Ovary (tissue), 9 donors: ENCODE measurements around the gene FAM234B. TPM values are rescaled to one million over a fixed set of nuclear protein-coding genes. Genes with fewer than 3 reads are reported as not detected.

Experiments
- DNase-seq, 5 donors: peaks; one replicate each; pipeline ENCODE4 v3.0.0-alpha.2; 2019 to 2020
- H3K27ac ChIP-seq, 2 donors: fragments of 200-600 bp; one replicate each; pipeline versions ENCODE4 v1.5.1 to v1.8.0; 2019 to 2022
- H3K27me3 ChIP-seq: fragments of 200-600 bp; one replicate; pipeline ENCODE4 v1.8.0; 2022
- H3K36me3 ChIP-seq: fragments of 200-600 bp; sonication (generic); one replicate; pipeline ENCODE4 v1.5.1; 2019
- H3K4me1 ChIP-seq: one replicate; pipeline ENCODE4 v1.8.1; 2013; ENCODE audit warnings: mild to moderate bottlenecking, moderate library complexity; ENCODE audit not compliant: insufficient read depth
- H3K4me3 ChIP-seq: fragments of 200-600 bp; sonication (generic); one replicate; pipeline ENCODE4 v1.5.1; 2017
- H3K9me3 ChIP-seq, 2 donors: fragments of 200-600 bp in 1 of 2; sonication (generic) in 1 of 2; one replicate each; pipeline versions ENCODE4 v1.5.1 to v1.8.1; 2013 to 2019; ENCODE audit warnings: mild to moderate bottlenecking in 1 of 2, moderate library complexity in 1 of 2
- EP300 ChIP-seq: sonication (generic); formaldehyde crosslinking; IDR thresholded peaks from one replicate; pipeline ENCODE4 v1.6.1; 2017; ENCODE audit warnings: antibody characterized with exemption
- POLR2A ChIP-seq: fragments of 450-650 bp; IDR thresholded peaks from one replicate; pipeline ENCODE4 v1.6.1; 2017; ENCODE audit warnings: antibody characterized with exemption, mild to moderate bottlenecking, moderate library complexity
- WGBS, 3 donors: extraction: QIAGEN DNeasy Blood & Tissue Kit in 1 of 3; methylation state at CpG; one replicate each; pipeline versions ENCODE4 v1.1.5 to v1.1.7; 2013 to 2017; 5-methylcytosine and 5-hydroxymethylcytosine counted together
- intact Hi-C, 4 donors: fragments of 100-400 bp; cut with DNase I; formaldehyde crosslinking; loops; one replicate each; pipeline versions ENCODE4 v1.11.0 to v1.15.1; 2022 to 2023
- polyA plus RNA-seq, 2 donors: library from polyadenylated mRNA; stranded (reverse); fragments of 200-250 nt in 1 of 2; fragments of 350-450 nt in 1 of 2; fragmentation: Illumina TruSeq in 1 of 2; extraction: RNeasy Lipid Tissue Mini Kit (QIAGEN cat#74804) in 1 of 2; gene quantifications; one replicate each; pipeline ENCODE4 v1.2.3, GENCODE V29; 2013 to 2014
- total RNA-seq, 7 donors: library from RNA; depleted of rRNA in 2 of 7; stranded (reverse); fragments of >200 nt in 2 of 7; fragmentation: NEBNext Ultra II Directional in 3 of 7; extraction: Animal tissue kit (Norgen Biotek cat#: 25700) in 3 of 7; gene quantifications; one replicate each; pipeline versions ENCODE4 v1.1.0 to v1.2.4, GENCODE V29; 2016 to 2023
- TF ChIP-seq, protein P1 (sequence below), 3 donors: fragments of 450-650 bp in 2 of 3; fragments of 200-600 bp in 1 of 3; IDR thresholded peaks; one replicate each; pipeline versions ENCODE4 v1.5.1 to v1.8.0; 2016 to 2022; ENCODE audit warnings: antibody characterized with exemption in 3 of 3, mild to moderate bottlenecking in 1 of 3
- donor health status: DM: no; HTN: no; CAD: no; lungs with moderate emphysema.
- donor health status: DM: no; HTN: no; CAD: no.
- donor health status: Bipolar disorder and iron deficiency.
- donor health status: DM: yes; HTN: yes; CAD: no.
- donor health status: DM: no; HTN: no; CAD: no.
- donor health status: DM: yes; HTN: yes; CAD: no.

Gene FAM234B
- total and polyA plus RNA-seq, 9 donors = 2.1 to 9.4 (median 5.7) TPM

DNA sequence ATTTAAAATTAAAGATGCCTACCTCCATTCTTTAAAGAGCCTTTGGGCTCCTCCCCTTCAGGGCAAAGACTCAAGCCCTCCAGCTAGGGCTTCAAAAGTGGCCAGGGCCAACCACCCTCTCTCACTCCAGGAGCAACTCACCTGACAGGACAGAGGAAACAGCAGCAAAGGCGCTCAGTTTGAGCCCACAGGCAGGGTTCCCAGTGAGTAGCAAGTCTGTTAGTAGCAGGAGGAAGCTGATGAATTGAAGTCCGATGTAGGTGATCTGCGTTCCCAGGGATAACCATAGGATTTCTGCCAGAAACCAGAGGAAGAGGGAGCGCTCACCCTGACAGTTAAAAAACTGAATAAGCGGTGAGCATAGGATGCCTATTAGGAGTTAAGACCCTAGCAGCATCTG is 43.6 kb downstream of the FAM234B start:
- Histone ChIP-seq H3K36me3 (no peaks in the 10 kb centered on the region), H3K9me3 (no peaks in the 10 kb centered on the region), H3K4me3 (no peak overlapping the region), H3K27me3 (no peaks in the 10 kb centered on the region), H3K27ac (no peak overlapping the region), H3K4me1 (no peaks in the 10 kb centered on the region)
- intact Hi-C loops = loop anchor here in 1 of 4 donors (10.0 kb wide), 1 partner anchor 1593 kb away; no protein-coding TSS in a partner anchor
- 77 to 86% (median 84%) methylated on average over 5 of the region's 5 CpGs for WGBS, 3 donors
- DNase-seq = no peak
- TF ChIP-seq EP300 = no peak
- TF ChIP-seq POLR2A = no peak
- TF ChIP-seq, protein P1, sequence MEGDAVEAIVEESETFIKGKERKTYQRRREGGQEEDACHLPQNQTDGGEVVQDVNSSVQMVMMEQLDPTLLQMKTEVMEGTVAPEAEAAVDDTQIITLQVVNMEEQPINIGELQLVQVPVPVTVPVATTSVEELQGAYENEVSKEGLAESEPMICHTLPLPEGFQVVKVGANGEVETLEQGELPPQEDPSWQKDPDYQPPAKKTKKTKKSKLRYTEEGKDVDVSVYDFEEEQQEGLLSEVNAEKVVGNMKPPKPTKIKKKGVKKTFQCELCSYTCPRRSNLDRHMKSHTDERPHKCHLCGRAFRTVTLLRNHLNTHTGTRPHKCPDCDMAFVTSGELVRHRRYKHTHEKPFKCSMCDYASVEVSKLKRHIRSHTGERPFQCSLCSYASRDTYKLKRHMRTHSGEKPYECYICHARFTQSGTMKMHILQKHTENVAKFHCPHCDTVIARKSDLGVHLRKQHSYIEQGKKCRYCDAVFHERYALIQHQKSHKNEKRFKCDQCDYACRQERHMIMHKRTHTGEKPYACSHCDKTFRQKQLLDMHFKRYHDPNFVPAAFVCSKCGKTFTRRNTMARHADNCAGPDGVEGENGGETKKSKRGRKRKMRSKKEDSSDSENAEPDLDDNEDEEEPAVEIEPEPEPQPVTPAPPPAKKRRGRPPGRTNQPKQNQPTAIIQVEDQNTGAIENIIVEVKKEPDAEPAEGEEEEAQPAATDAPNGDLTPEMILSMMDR (IDR thresholded peaks at IDR 0.05) = no peak

DNA sequence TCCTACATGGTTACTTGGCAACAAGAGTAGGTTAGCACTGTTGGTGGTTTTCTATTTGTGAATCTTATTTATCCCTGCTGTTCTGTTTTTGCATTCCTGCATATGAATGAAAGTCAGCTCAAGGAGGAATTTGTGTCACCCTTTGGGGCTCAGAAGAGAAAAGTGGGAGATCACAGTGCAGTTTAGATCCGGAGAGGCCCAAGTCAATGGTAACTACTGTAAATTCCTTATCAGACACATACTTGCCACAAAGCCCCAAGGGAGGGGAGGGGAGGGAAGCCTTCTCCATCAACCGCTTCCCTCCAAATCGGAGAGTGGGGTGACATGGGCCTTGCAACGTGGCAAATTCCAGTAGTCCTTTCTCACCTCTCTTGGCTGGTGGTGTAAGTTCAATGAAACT is 44.3 kb downstream of the FAM234B start:
- WGBS, 3 donors = 65 to 73% (median 72%) methylated on average over 4 of the region's 4 CpGs
- H3K27ac ChIP-seq = no peak overlapping the region
- intact Hi-C loops = loop anchor here in 1 of 4 donors (10.0 kb wide), 1 partner anchor 1594 kb away; no protein-coding TSS in a partner anchor
- H3K9me3 ChIP-seq = no peaks in the 10 kb centered on the region
- no peaks in the 10 kb centered on the region for H3K36me3 ChIP-seq
- DNase-seq = no peak
- peaks cover 3% of the 10 kb centered on the region for H3K4me1 ChIP-seq
- H3K27me3 ChIP-seq = no peaks in the 10 kb centered on the region
- TF ChIP-seq EP300 (no peak), POLR2A (no peak)
- TF ChIP-seq, protein P1 (IDR thresholded peaks at IDR 0.05) = no peak
- H3K4me3 ChIP-seq = no peak overlapping the region

DNA sequence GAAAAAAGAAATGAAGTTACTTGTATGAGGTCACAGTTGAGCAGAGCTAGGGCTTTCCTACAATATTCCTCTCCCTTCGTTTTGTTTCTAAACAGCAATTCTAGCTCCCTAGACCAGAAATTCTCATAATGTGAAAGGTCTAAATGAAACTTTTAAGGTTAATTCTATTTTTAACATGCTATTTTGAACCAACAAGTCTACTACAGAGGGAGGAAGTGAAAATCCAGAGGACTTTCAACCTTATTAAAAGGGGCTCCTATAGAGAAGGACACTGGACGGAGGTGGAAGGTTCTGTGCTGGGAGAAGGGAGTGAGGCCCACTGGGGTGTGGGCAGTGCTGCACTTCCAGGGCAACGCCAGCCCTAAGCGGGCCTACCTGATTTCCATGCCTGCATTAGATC is 45.9 kb downstream of the FAM234B start:
- WGBS, 3 donors = 88 to 94% (median 89%) methylated on average over 4 of the region's 4 CpGs
- H3K36me3 ChIP-seq = no peaks in the 10 kb centered on the region
- no peak for DNase-seq
- intact Hi-C loops = loop anchor here in 1 of 4 donors (10.0 kb wide), 1 partner anchor 175 kb away; no protein-coding TSS in a partner anchor
- no peak overlapping the region for H3K27ac ChIP-seq
- H3K4me3 ChIP-seq = no peak overlapping the region
- H3K27me3 ChIP-seq = no peaks in the 10 kb centered on the region
- TF ChIP-seq, protein P1 (IDR thresholded peaks at IDR 0.05) = no peak
- TF ChIP-seq POLR2A = no peak
- no peak for TF ChIP-seq EP300
- H3K4me1 ChIP-seq = peaks cover 4% of the 10 kb centered on the region
- H3K9me3 ChIP-seq = no peaks in the 10 kb centered on the region

DNA sequence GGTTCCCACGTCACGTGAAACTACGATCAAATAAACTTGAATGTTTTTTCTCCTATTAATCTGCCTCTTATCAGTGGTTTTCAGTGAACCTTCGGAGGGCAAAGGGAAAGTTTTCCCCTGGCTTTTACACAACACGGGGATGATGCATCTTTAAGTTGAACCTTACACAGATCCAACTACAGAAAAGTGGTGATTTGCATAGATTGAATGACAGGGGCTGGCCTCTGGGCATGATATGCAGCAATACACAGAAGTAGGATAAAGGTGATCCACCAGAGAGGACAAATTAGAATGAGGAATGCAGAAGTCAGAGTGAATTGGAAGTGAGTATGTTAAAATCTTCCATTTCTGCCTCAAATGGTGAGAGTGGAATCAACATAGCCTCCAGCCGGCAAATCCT is 47.7 kb downstream of the FAM234B start:
- TF ChIP-seq EP300 (no peak), POLR2A (no peak)
- TF ChIP-seq, protein P1 (IDR thresholded peaks at IDR 0.05) = no peak
- intact Hi-C loops = loop anchor here in 1 of 4 donors (10.0 kb wide), 1 partner anchor 177 kb away; no protein-coding TSS in a partner anchor
- H3K27me3 ChIP-seq = no peaks in the 10 kb centered on the region
- 90 to 95% (median 94%) methylated on average over 6 of the region's 6 CpGs for WGBS, 3 donors
- peaks cover 5% of the 10 kb centered on the region for H3K4me1 ChIP-seq
- no peak overlapping the region for H3K27ac ChIP-seq
- DNase-seq = no peak
- no peak overlapping the region for H3K4me3 ChIP-seq
- no peaks in the 10 kb centered on the region for H3K36me3 ChIP-seq
- no peaks in the 10 kb centered on the region for H3K9me3 ChIP-seq
